PC-3 (cell line): ENCODE measurements around the gene GPR32. TPM values are rescaled to one million over a fixed set of nuclear protein-coding genes. Genes with fewer than 3 reads are reported as not detected.
A peak's percentile ranks its signal among the peaks of the same experiment; 100 is the strongest.
"Not testable (repeated sequence)": the region's sequence is repeated elsewhere in the genome, so short reads cannot be mapped to it uniquely, and the experiment has no call there.

Experiments
- ATAC-seq: fragments of 200-7000 bp; cut with Tn5 transposase; 2 replicates; pipeline ENCODE4 v1.9.1; 2020; ENCODE audit warnings: mild to moderate bottlenecking, moderate library complexity
- BruUV-seq: library from RNA; stranded (reverse); fragments of 400-500 nt; replicated peaks from 2 replicates; lab custom pipeline; 2021; lab: Mats Ljungman, UMichigan
- CTCF ChIA-PET: fragments of 300-600 bp; sonication (Branson Sonifier 250); formaldehyde crosslinking; loops from one replicate; lab custom pipeline; 2022; ENCODE audit warnings: antibody characterized with exemption; lab: Charles Lee
- POLR2A ChIA-PET: fragments of 300-600 bp; sonication (Branson Sonifier 250); formaldehyde crosslinking; loops from one replicate; lab custom pipeline; 2022; ENCODE audit warnings: antibody characterized with exemption; ENCODE audit not compliant: unreplicated experiment; lab: Charles Lee
- DNase-seq: peaks from one replicate; pipeline ENCODE4 v3.0.0-alpha.2; 2015
- H2AFZ ChIP-seq: fragments of 300-600 bp; sonication (generic); 2 replicates; pipeline ENCODE4 v1.6.0; 2016; ENCODE audit warnings: antibody characterized with exemption, low read length
- H3F3A ChIP-seq: fragments of 300-600 bp; sonication (generic); one replicate; pipeline ENCODE4 v1.6.0; 2017; ENCODE audit warnings: antibody characterized with exemption, low read length, control low read depth, mild to moderate bottlenecking; ENCODE audit not compliant: unreplicated experiment
- H3K27ac ChIP-seq: fragments of 300-600 bp; sonication (generic); 2 replicates; pipeline ENCODE4 v1.5.1; 2016; ENCODE audit warnings: mild to moderate bottlenecking, low read length
- H3K27me3 ChIP-seq: fragments of 300-600 bp; sonication (generic); 2 replicates; pipeline ENCODE4 v1.6.1; 2016; ENCODE audit warnings: low read length, mixed read lengths
- H3K36me3 ChIP-seq: fragments of 300-600 bp; sonication (generic); 2 replicates; pipeline ENCODE4 v1.6.1; 2016; ENCODE audit warnings: low read depth, mixed run types, low read length, mixed read lengths
- H3K4me1 ChIP-seq: fragments of 300-600 bp; sonication (generic); 2 replicates; pipeline ENCODE4 v1.5.1; 2016; ENCODE audit warnings: low read length; ENCODE audit not compliant: insufficient read depth
- H3K4me2 ChIP-seq: fragments of 300-600 bp; sonication (generic); 2 replicates; pipeline ENCODE4 v1.6.0; 2016; ENCODE audit warnings: low read length
- H3K4me3 ChIP-seq: fragments of 300-600 bp; sonication (generic); 2 replicates; pipeline ENCODE4 v1.5.1; 2016; ENCODE audit warnings: mild to moderate bottlenecking, low read length, mixed read lengths
- H3K79me2 ChIP-seq: fragments of 300-600 bp; sonication (generic); 2 replicates; pipeline ENCODE4 v1.6.1; 2017; ENCODE audit warnings: low read length, mixed read lengths
- H3K9ac ChIP-seq: fragments of 300-600 bp; sonication (generic); 2 replicates; pipeline ENCODE4 v1.6.0; 2016; ENCODE audit warnings: mild to moderate bottlenecking, low read length
- H3K9me2 ChIP-seq: fragments of 300-600 bp; sonication (generic); replicated peaks from 2 replicates; pipeline ENCODE4 v1.6.1; 2016; ENCODE audit warnings: mixed run types, low read length, mixed read lengths
- H3K9me3 ChIP-seq: fragments of 300-600 bp; sonication (generic); 2 replicates; pipeline ENCODE4 v1.6.1; 2016; ENCODE audit warnings: low read length, mixed read lengths
- H4K20me1 ChIP-seq: fragments of 300-600 bp; sonication (generic); 2 replicates; pipeline ENCODE4 v1.6.1; 2016; ENCODE audit warnings: low read length, mixed read lengths
- EZH2 ChIP-seq: fragments of 300-600 bp; sonication (generic); IDR thresholded peaks from one replicate; pipeline ENCODE4 v1.6.1; 2017; ENCODE audit warnings: antibody characterized with exemption, mild to moderate bottlenecking, low read length; ENCODE audit not compliant: unreplicated experiment
- EZH2phosphoT487 ChIP-seq: fragments of 300-600 bp; sonication (generic); IDR thresholded peaks from 2 replicates; pipeline ENCODE4 v1.6.1; 2018; ENCODE audit warnings: mild to moderate bottlenecking, antibody characterized with exemption, low read length, borderline replicate concordance
- intact Hi-C: fragments of 100-400 bp; cut with micrococcal nuclease; formaldehyde crosslinking; loops from 2 replicates; pipeline ENCODE4 v1.9.0; 2023
- total RNA-seq: library from RNA; depleted of rRNA; stranded (reverse); fragments of >200 nt; gene quantifications from 2 replicates; pipeline ENCODE4 v1.2.3, GENCODE V29; 2014
- TF ChIP-seq, protein P1 (sequence below): fragments of 300-600 bp; sonication (generic); conservative IDR thresholded peaks from 2 replicates; pipeline ENCODE4 v1.5.1; 2017; ENCODE audit warnings: antibody characterized with exemption, low read depth, mild to moderate bottlenecking, low read length

Gene GPR32
- total RNA-seq, 1 experiment from 2014 or later: not detected

DNA sequence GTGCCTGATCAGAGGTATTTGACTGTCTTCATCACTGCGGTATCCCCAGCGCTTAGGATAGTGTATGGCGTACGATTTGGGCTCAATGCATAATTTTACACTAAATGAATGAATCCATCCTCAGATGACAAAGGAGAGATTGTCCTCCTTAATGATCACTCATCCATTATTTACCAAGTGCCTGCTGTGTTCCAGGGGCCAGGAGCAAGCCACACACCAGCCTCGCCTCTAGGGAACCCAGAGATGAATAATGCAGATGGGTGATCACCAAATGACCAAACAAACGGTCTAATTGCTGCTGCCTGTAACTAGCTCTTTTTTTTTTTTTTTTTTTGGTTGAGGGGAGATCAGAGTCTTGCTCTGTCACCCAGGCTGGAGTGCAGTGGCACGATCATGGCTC lies 5.9 kb upstream of the GPR32 start:
- no peak for DNase-seq
- Histone ChIP-seq H3K4me3 (no peak overlapping the region), H3K79me2 (no peaks in the 10 kb centered on the region), H3K9ac (no peak overlapping the region), H2AFZ (no peak overlapping the region), H3K27ac (no peak overlapping the region), H3K9me3 (no peaks in the 10 kb centered on the region), H3K27me3 (peaks cover 17% of the 10 kb centered on the region; the same call in 1 of the 2 replicates), H4K20me1 (no peaks in the 10 kb centered on the region), H3K36me3 (no peaks in the 10 kb centered on the region), H3F3A (no peaks in the 10 kb centered on the region), H3K4me1 (no peaks in the 10 kb centered on the region), H3K4me2 (no peak overlapping the region), H3K9me2 (no peaks in the 10 kb centered on the region)
- TF ChIP-seq EZH2 (no peak), EZH2phosphoT487 (no peak)
- TF ChIP-seq, protein P1, sequence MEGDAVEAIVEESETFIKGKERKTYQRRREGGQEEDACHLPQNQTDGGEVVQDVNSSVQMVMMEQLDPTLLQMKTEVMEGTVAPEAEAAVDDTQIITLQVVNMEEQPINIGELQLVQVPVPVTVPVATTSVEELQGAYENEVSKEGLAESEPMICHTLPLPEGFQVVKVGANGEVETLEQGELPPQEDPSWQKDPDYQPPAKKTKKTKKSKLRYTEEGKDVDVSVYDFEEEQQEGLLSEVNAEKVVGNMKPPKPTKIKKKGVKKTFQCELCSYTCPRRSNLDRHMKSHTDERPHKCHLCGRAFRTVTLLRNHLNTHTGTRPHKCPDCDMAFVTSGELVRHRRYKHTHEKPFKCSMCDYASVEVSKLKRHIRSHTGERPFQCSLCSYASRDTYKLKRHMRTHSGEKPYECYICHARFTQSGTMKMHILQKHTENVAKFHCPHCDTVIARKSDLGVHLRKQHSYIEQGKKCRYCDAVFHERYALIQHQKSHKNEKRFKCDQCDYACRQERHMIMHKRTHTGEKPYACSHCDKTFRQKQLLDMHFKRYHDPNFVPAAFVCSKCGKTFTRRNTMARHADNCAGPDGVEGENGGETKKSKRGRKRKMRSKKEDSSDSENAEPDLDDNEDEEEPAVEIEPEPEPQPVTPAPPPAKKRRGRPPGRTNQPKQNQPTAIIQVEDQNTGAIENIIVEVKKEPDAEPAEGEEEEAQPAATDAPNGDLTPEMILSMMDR: no peak
- no peak for ATAC-seq
- POLR2A ChIA-PET: no interaction called here
- BruUV-seq: no TSS peak
- CTCF ChIA-PET: no interaction called here
- intact Hi-C loops: no loop called here

DNA sequence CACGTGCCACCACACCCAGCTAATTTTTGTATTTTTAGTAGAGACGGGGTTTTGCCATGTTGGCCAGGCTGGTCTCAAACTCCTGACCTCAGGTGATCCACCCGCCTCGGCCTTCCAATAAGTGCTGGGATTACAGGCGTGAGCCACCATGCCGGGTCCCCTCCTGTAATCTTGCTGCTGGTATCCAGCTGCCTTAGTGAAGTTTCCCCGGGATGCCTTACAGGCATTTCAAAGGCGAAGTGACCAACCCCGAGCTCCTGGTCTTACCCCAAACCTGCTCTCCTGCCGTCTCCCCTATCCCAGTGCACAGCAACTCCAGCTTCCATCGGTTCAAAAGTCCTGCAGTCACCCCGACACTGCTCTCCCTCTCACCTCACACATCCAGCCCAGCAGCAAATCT lies 3.5 kb upstream of the GPR32 start:
- H3K4me2 ChIP-seq, H3K9me3 ChIP-seq, H3K4me3 ChIP-seq, intact Hi-C loops, POLR2A ChIA-PET, BruUV-seq, H3K4me1 ChIP-seq, H3K9me2 ChIP-seq, H3K36me3 ChIP-seq, H3K79me2 ChIP-seq, H4K20me1 ChIP-seq, H3K27ac ChIP-seq, ATAC-seq, CTCF ChIA-PET, H3K9ac ChIP-seq, DNase-seq, H3F3A ChIP-seq, H2AFZ ChIP-seq: not testable (repeated sequence)
- H3K27me3 ChIP-seq: peaks cover 17% of the 10 kb centered on the region; the same call in 1 of the 2 replicates

DNA sequence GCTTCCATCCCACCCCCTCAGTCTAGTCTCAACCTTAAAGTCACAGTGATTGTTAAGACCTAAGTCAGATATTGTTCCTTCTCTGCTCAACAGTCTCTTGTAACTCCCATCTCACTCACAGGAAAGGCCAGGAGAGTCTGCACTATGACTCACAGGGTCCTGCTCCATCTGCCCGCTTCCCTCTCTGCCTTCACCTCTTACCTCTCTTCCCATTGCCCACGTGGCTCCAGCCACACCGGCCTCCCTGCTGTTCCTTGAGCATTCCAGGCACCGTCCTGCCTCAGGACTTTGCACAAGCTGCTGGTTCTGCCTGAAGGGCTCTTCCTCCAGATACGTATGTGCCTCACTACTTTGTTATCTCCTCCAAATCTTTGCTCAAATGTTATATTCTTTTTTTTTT lies 3.0 kb upstream of the GPR32 start:
- H3K36me3 ChIP-seq, H2AFZ ChIP-seq, H3K4me2 ChIP-seq, BruUV-seq, POLR2A ChIA-PET, H4K20me1 ChIP-seq, H3F3A ChIP-seq, H3K9me3 ChIP-seq, H3K4me1 ChIP-seq, intact Hi-C loops, CTCF ChIA-PET, H3K4me3 ChIP-seq, H3K9ac ChIP-seq, H3K27ac ChIP-seq, H3K79me2 ChIP-seq, DNase-seq, H3K9me2 ChIP-seq: not testable (repeated sequence)
- peaks cover 17% of the 10 kb centered on the region; the same call in 1 of the 2 replicates for H3K27me3 ChIP-seq
- peak; percentile 58; the same call in 1 of the 2 replicates for ATAC-seq

DNA sequence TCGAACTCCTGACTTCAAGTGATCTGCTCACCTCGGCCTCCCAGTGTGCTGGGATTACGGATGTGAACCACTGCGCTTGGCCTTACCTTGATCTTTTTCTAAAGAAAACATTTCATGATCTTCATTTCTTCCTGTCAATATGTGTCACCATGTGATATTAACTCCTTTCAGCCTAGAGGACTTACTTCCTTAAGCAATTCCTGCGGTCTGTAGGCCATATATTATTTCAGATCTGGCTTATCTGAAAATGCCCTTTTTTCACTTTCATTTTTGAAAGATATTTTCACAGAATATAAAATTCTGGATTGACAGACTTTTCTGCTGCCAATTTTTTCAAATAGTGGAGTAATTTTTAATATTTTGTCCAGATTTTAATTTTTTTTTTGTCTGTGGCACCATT lies 2.0 kb upstream of the GPR32 start:
- Histone ChIP-seq H2AFZ (no peak overlapping the region), H3K4me3 (no peak overlapping the region), H3K27me3 (peaks cover 17% of the 10 kb centered on the region; the same call in 1 of the 2 replicates), H3K9me2 (no peaks in the 10 kb centered on the region), H3K27ac (no peak overlapping the region), H3K9ac (no peak overlapping the region), H4K20me1 (no peaks in the 10 kb centered on the region), H3F3A (no peaks in the 10 kb centered on the region), H3K4me2 (no peak overlapping the region), H3K4me1 (no peaks in the 10 kb centered on the region), H3K79me2 (no peaks in the 10 kb centered on the region), H3K36me3 (no peaks in the 10 kb centered on the region), H3K9me3 (no peaks in the 10 kb centered on the region)
- ATAC-seq (no peak), DNase-seq (no peak)
- TF ChIP-seq, protein P1: no peak
- TF ChIP-seq EZH2phosphoT487: no peak
- no peak for TF ChIP-seq EZH2
- ChIA-PET CTCF (no interaction called here), POLR2A (no interaction called here)
- BruUV-seq: no TSS peak
- intact Hi-C loops: no loop called here
